Neural cell (in vitro differentiated cells): ENCODE data around the gene CCN5. TPM values are rescaled to one million over a fixed set of nuclear protein-coding genes. Genes with fewer than 3 reads are reported as not detected.

ENCODE experiments used
- H2AFZ ChIP-seq: fragments of 200-600, 300-800 bp; sonication (generic), shearing (Covaris generic); 2 replicates; pipeline ENCODE4 v1.6.0; 2014; ENCODE audit warnings: low read depth, mild to moderate bottlenecking, antibody characterized with exemption, low read length, moderate library complexity
- H3F3A ChIP-seq: fragments of 200-600 bp; shearing (Covaris generic); 2 replicates; pipeline ENCODE4 v1.6.1; 2016; ENCODE audit warnings: mild to moderate bottlenecking, moderate library complexity, mixed read lengths, antibody characterized with exemption, low read length; ENCODE audit not compliant: insufficient read depth, poor library complexity, severe bottlenecking
- H3K27ac ChIP-seq: fragments of 200-600, 300-800 bp; sonication (generic), shearing (Covaris generic); 2 replicates; pipeline ENCODE4 v1.5.1; 2014; ENCODE audit warnings: mild to moderate bottlenecking, low read length, moderate library complexity
- H3K27me3 ChIP-seq: fragments of 300-800, 200-600 bp; sonication (generic), shearing (Covaris generic); 2 replicates; pipeline ENCODE4 v1.6.0; 2014; ENCODE audit warnings: mild to moderate bottlenecking, low read depth, low read length, moderate library complexity; ENCODE audit not compliant: insufficient read depth
- H3K36me3 ChIP-seq: fragments of 300-800, 200-600 bp; sonication (generic), shearing (Covaris generic); 2 replicates; pipeline ENCODE4 v1.5.1; 2014; ENCODE audit warnings: mild to moderate bottlenecking, antibody characterized with exemption, low read length, moderate library complexity; ENCODE audit not compliant: insufficient read depth
- H3K4me2 ChIP-seq: fragments of 300-800, 200-600 bp; sonication (generic), shearing (Covaris generic); 2 replicates; pipeline ENCODE4 v1.6.0; 2014; ENCODE audit warnings: mild to moderate bottlenecking, low read length
- H3K4me3 ChIP-seq: fragments of 300-800, 200-600 bp; sonication (generic), shearing (Covaris generic); 2 replicates; pipeline ENCODE4 v1.5.1; 2014; ENCODE audit warnings: mild to moderate bottlenecking, low read length, moderate library complexity
- H3K79me2 ChIP-seq: fragments of 200-600 bp; shearing (Covaris generic); replicated peaks from 2 replicates; pipeline ENCODE4 v1.6.0; 2014; ENCODE audit warnings: mild to moderate bottlenecking, low read length, moderate library complexity; ENCODE audit not compliant: insufficient read depth
- H3K9ac ChIP-seq: fragments of 300-800, 200-600 bp; sonication (generic), shearing (Covaris generic); 2 replicates; pipeline ENCODE4 v1.6.1; 2016; ENCODE audit warnings: mild to moderate bottlenecking, low read length, mixed read lengths
- H3K9me2 ChIP-seq: fragments of 200-600 bp; shearing (Covaris generic); 2 replicates; pipeline ENCODE4 v1.6.1; 2016; ENCODE audit warnings: mild to moderate bottlenecking, low read length, mixed read lengths; ENCODE audit not compliant: insufficient read depth
- H3K9me3 ChIP-seq: fragments of 200-600, 300-800 bp; sonication (generic), shearing (Covaris generic); 2 replicates; pipeline ENCODE4 v1.6.1; 2016; ENCODE audit warnings: mild to moderate bottlenecking, mixed run types, low read length, moderate library complexity, mixed read lengths
- H4K20me1 ChIP-seq: fragments of 200-600 bp; shearing (Covaris generic); 2 replicates; pipeline ENCODE4 v1.6.1; 2016; ENCODE audit warnings: mild to moderate bottlenecking, mixed run types; ENCODE audit not compliant: insufficient read depth
- EP300 ChIP-seq: fragments of 450-650 bp; conservative IDR thresholded peaks from 2 replicates; pipeline ENCODE4 v1.6.1; 2014; ENCODE audit warnings: antibody characterized with exemption, mild to moderate bottlenecking, moderate library complexity; ENCODE audit not compliant: poor library complexity, severe bottlenecking
- EZH2 ChIP-seq: fragments of 200-600, 300-800 bp; shearing (Covaris generic), sonication (generic); IDR thresholded peaks from 2 replicates; pipeline ENCODE4 v1.6.1; 2014; ENCODE audit warnings: antibody characterized with exemption, low read length, borderline replicate concordance, mild to moderate bottlenecking; ENCODE audit not compliant: insufficient read depth, poor library complexity, severe bottlenecking
- MXI1 ChIP-seq: fragments of 450-650 bp; conservative IDR thresholded peaks from 2 replicates; pipeline ENCODE4 v1.6.1; 2014; ENCODE audit warnings: antibody characterized with exemption, mild to moderate bottlenecking; ENCODE audit not compliant: poor library complexity, severe bottlenecking
- POLR2AphosphoS5 ChIP-seq: IDR thresholded peaks from 2 replicates; pipeline ENCODE4 v1.6.1; 2012
- RAD21 ChIP-seq: fragments of 450-650 bp; conservative IDR thresholded peaks from 2 replicates; pipeline ENCODE4 v1.6.1; 2014; ENCODE audit warnings: antibody characterized with exemption, mild to moderate bottlenecking, moderate library complexity
- SMC3 ChIP-seq: fragments of 450-650 bp; conservative IDR thresholded peaks from 2 replicates; pipeline ENCODE4 v1.6.1; 2014; ENCODE audit warnings: antibody characterized with exemption, mild to moderate bottlenecking, moderate library complexity; ENCODE audit not compliant: poor library complexity
- TAF1 ChIP-seq: IDR thresholded peaks from 2 replicates; pipeline ENCODE4 v1.6.1; 2012; ENCODE audit warnings: low read depth
- polyA plus RNA-seq: library from polyadenylated mRNA; depleted of rRNA; stranded (reverse); fragments of >200 nt; gene quantifications from 2 replicates; pipeline ENCODE4 v1.2.3, GENCODE V29; 2014
- TF ChIP-seq, protein P1 (sequence below): IDR thresholded peaks from 2 replicates; pipeline ENCODE4 v1.6.1; 2012; ENCODE audit warnings: borderline replicate concordance
- TF ChIP-seq, protein P2 (sequence below): fragments of 450-650 bp; IDR thresholded peaks from 2 replicates; pipeline ENCODE4 v1.5.1; 2014; ENCODE audit warnings: antibody characterized with exemption, mild to moderate bottlenecking, moderate library complexity; ENCODE audit not compliant: poor library complexity, severe bottlenecking

CCN5 gene
- polyA plus RNA-seq, 1 donor from 2014 or later = not detected

DNA sequence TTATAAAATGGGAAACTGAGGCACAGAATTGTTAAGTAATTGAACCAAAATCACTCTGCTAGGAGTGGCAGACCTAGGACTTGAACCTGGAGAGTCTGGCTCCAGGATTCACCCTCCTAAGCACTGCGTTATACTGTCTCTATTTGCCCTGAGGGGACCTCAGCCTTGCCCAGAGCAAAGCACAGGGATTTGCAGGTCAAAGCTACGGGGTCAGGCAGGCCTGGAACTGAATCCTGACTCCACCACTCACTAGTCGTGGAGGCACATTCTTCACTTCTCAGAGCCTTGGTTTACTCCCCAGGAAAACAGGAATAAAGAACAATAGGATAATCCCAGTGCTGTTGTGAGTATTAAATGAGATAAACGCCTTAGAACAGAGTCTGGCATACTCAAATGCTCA, 49.9 kb downstream of the CCN5 start:
- Histone ChIP-seq H3K27ac (no peak overlapping the region), H4K20me1 (no peaks in the 10 kb centered on the region), H3F3A (no peaks in the 10 kb centered on the region), H3K9me2 (no peaks in the 10 kb centered on the region), H3K27me3 (no peaks in the 10 kb centered on the region), H3K79me2 (no peaks in the 10 kb centered on the region), H3K9ac (no peak overlapping the region), H3K4me2 (no peak overlapping the region), H3K36me3 (no peaks in the 10 kb centered on the region), H3K9me3 (no peaks in the 10 kb centered on the region), H3K4me3 (no peak overlapping the region), H2AFZ (no peak overlapping the region)
- TF ChIP-seq EP300 = no peak
- no peak for TF ChIP-seq POLR2AphosphoS5
- no peak for TF ChIP-seq EZH2
- no peak for TF ChIP-seq MXI1
- TF ChIP-seq, protein P1, sequence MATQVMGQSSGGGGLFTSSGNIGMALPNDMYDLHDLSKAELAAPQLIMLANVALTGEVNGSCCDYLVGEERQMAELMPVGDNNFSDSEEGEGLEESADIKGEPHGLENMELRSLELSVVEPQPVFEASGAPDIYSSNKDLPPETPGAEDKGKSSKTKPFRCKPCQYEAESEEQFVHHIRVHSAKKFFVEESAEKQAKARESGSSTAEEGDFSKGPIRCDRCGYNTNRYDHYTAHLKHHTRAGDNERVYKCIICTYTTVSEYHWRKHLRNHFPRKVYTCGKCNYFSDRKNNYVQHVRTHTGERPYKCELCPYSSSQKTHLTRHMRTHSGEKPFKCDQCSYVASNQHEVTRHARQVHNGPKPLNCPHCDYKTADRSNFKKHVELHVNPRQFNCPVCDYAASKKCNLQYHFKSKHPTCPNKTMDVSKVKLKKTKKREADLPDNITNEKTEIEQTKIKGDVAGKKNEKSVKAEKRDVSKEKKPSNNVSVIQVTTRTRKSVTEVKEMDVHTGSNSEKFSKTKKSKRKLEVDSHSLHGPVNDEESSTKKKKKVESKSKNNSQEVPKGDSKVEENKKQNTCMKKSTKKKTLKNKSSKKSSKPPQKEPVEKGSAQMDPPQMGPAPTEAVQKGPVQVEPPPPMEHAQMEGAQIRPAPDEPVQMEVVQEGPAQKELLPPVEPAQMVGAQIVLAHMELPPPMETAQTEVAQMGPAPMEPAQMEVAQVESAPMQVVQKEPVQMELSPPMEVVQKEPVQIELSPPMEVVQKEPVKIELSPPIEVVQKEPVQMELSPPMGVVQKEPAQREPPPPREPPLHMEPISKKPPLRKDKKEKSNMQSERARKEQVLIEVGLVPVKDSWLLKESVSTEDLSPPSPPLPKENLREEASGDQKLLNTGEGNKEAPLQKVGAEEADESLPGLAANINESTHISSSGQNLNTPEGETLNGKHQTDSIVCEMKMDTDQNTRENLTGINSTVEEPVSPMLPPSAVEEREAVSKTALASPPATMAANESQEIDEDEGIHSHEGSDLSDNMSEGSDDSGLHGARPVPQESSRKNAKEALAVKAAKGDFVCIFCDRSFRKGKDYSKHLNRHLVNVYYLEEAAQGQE = no peak
- no peak for TF ChIP-seq RAD21
- TF ChIP-seq, protein P2, sequence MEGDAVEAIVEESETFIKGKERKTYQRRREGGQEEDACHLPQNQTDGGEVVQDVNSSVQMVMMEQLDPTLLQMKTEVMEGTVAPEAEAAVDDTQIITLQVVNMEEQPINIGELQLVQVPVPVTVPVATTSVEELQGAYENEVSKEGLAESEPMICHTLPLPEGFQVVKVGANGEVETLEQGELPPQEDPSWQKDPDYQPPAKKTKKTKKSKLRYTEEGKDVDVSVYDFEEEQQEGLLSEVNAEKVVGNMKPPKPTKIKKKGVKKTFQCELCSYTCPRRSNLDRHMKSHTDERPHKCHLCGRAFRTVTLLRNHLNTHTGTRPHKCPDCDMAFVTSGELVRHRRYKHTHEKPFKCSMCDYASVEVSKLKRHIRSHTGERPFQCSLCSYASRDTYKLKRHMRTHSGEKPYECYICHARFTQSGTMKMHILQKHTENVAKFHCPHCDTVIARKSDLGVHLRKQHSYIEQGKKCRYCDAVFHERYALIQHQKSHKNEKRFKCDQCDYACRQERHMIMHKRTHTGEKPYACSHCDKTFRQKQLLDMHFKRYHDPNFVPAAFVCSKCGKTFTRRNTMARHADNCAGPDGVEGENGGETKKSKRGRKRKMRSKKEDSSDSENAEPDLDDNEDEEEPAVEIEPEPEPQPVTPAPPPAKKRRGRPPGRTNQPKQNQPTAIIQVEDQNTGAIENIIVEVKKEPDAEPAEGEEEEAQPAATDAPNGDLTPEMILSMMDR = no peak
- TF ChIP-seq SMC3 = no peak
- no peak for TF ChIP-seq TAF1

DNA sequence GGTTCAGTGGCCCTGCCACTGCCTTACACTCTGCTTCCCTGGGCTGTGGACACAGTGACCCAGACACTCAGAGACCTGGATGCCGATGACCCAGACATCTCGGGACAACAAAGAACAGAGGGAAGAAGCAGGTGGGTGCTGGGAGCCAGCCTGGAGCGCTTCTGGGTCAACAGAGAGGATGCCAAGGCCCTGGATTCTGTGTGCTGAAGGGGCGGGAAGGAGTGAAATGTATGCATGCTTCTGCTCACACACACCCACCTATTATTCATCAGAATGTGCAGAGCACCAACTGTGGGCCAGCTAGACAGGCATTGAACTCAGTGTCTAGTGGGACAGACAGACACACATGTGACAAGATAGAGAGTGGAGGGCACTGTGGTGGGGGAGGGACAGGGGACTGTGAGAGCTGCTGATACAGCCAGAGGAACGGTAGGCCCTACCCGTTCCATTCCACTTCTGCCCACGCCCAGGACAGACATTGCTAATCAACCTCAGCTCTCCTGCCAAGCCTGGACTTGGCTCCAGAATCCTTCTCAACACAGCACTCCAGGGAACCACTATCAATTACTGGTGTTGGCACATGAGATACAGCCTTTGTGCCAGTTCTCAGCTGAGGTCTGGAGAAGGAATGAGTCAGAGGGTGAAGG, 50.7 kb downstream of the CCN5 start:
- Histone ChIP-seq H3K36me3 (no peaks in the 10 kb centered on the region), H3K4me2 (no peak overlapping the region), H3K9me2 (no peaks in the 10 kb centered on the region), H3K9me3 (no peaks in the 10 kb centered on the region), H4K20me1 (no peaks in the 10 kb centered on the region), H3K4me3 (no peak overlapping the region), H3K79me2 (no peaks in the 10 kb centered on the region), H3K27me3 (no peaks in the 10 kb centered on the region), H2AFZ (no peak overlapping the region), H3F3A (no peaks in the 10 kb centered on the region), H3K27ac (no peak overlapping the region), H3K9ac (no peak overlapping the region)
- TF ChIP-seq RAD21 = no peak
- TF ChIP-seq, protein P1 = no peak
- TF ChIP-seq, protein P2 = no peak
- TF ChIP-seq SMC3 = no peak
- no peak for TF ChIP-seq EP300
- TF ChIP-seq TAF1 = no peak
- no peak for TF ChIP-seq POLR2AphosphoS5
- no peak for TF ChIP-seq EZH2
- TF ChIP-seq MXI1 = no peak
